Retinal pigment epithelial cell (primary cell): ENCODE results near the gene PTPRN2.
"Not testable (repeated sequence)": the region's sequence is repeated elsewhere in the genome, so short reads cannot be mapped to it uniquely, and the experiment has no call there.

ENCODE experiments used
- DNase-seq: peaks from one replicate; pipeline ENCODE4 v3.0.0-alpha.2; 2010; ENCODE audit warnings: low read depth
- H3K4me3 ChIP-seq: 2 replicates; pipeline ENCODE4 v1.5.1; 2011; ENCODE audit warnings: mild to moderate bottlenecking, low read length, control low read depth, moderate library complexity
- TF ChIP-seq, protein P1 (sequence below): conservative IDR thresholded peaks from 2 replicates; pipeline ENCODE4 v1.5.1; 2011; ENCODE audit warnings: low read depth, low read length, control low read depth, inconsistent platforms

The PTPRN2 gene

DNA sequence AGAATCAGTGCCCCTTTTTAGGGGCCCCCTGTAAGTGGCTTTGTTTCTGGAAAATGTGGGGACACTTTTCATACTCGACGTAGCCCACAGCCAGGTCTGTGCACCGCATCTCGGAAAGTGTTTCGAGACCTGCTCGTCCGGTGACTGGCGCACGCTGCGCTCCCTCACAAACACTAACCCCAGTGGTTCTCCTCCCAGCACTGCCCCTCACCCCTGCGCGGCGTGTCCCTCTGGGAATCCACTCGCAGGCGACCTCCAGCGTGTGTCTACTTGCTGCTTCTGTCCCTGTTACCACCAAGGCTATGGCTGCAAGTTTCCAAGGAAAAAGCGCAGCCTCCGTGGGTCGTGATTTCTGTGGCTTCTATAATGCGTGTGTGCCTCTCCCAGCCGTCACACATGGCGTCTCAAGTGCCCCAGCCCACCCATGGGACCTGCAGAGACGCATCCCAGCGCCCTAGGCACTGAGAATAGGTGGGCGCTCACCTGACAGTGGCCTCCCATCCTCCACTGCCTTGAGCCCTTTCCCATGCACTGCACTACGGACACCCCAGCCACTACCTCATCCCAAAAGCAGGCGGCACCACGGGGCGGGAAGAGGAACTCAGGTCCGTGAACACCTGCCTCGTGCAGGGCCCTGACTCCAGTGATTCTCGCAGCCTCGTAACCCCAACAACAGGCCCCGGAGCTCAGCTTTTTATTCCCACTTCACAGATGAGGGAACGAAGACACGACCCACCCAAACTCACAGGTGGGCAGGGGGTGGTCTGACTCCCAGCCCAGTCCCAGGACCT is 49.3 kb downstream of the PTPRN2 start:
- TF ChIP-seq, protein P1, sequence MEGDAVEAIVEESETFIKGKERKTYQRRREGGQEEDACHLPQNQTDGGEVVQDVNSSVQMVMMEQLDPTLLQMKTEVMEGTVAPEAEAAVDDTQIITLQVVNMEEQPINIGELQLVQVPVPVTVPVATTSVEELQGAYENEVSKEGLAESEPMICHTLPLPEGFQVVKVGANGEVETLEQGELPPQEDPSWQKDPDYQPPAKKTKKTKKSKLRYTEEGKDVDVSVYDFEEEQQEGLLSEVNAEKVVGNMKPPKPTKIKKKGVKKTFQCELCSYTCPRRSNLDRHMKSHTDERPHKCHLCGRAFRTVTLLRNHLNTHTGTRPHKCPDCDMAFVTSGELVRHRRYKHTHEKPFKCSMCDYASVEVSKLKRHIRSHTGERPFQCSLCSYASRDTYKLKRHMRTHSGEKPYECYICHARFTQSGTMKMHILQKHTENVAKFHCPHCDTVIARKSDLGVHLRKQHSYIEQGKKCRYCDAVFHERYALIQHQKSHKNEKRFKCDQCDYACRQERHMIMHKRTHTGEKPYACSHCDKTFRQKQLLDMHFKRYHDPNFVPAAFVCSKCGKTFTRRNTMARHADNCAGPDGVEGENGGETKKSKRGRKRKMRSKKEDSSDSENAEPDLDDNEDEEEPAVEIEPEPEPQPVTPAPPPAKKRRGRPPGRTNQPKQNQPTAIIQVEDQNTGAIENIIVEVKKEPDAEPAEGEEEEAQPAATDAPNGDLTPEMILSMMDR = no peak
- no peak overlapping the region for H3K4me3 ChIP-seq
- no peak for DNase-seq

GRCh38 chr7:158537516-158537882 is 50.1 kb downstream of the PTPRN2 start:
- H3K4me3 ChIP-seq = no peak overlapping the region
- DNase-seq = no peak
- TF ChIP-seq, protein P1 = no peak

DNA sequence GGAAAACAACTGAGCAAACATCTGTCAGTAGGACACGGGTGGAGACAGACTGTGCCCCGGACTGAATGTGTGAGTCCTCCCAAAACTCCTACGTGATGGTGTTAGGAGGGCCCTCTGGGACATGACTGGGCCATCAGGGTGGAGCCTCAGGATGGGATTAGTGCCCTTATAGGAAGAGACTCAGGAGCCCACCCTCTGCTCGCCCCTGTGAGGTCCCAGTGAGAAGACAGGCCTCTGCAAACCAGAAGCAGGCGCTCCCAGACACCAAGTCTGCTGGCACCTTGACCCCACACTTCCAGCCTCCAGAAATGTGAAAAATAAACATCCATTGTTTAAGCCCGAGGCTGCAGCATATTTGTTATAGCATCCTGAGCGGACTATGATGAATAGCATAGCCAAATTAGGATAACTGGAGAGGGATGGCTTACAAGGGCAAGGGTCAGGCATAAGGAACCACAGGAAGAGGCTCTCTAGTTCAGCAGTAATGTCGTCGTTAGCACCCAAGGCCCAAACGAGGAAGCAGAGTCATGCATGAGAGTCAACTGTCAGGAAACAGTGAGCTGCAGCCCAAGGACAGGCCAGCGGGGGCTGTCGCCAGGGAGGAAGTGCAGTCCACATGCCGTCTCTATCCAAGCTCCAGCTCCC is 50.6 kb downstream of the PTPRN2 start:
- H3K4me3 ChIP-seq = no peak overlapping the region
- DNase-seq = no peak
- TF ChIP-seq, protein P1 = no peak

DNA sequence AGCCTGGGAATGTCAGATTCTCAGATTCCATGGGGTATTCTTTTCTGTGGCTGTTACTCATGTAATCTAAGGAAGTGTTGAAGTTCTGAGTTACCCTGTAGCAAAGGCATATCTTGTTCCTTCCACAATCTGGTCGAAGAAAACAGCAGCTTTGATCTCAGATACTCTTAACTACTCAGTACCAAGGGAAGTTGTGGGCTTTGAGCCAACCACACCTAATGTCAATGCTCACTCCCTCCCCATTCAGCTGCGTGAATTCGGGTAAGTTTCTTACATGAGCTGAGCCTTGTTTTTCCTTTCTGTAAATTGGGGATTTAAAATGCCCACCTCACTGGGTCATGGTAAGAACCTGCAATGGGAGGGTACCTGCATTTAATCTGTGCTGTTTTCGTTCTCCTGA is 52.5 kb downstream of the PTPRN2 start:
- DNase-seq = no peak
- H3K4me3 ChIP-seq = no peak overlapping the region
- TF ChIP-seq, protein P1 = no peak

DNA sequence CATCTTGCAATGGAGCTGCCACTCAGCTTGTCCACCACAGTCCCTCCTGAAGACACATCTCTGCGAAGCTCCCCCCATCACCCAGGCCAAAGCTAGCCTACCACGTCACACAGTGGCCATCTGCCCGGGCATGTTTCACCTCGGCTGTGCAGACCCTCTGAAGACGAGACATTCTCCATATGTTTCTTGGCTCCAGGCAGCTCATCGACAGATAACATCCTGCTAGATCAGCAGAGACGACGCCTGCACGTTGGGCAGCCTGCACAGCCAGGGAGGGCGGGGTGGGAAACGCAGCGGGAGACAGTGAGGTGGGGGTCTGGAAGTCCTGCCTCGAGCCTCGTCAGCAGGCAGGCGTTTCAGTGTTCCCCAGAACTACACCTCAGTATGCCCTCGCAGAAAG is 53.0 kb downstream of the PTPRN2 start:
- TF ChIP-seq, protein P1 = no peak
- DNase-seq = no peak
- no peak overlapping the region for H3K4me3 ChIP-seq

DNA sequence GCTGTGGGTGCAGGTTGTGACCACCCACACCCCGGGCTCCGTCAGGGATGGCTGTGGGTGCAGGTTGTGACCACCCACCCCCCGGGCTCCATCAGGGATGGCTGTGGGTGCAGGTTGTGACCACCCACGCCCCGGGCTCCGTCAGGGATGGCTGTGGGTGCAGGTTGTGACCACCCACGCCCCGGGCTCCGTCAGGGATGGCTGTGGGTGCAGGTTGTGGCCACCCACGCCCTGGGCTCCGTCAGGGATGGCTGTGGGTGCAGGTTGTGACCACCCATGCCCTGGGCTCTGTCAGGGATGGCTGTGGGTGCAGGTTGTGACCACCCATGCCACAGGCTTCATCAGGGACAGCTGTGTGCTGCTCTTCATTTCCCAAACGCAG is 53.5 kb downstream of the PTPRN2 start:
- not testable (repeated sequence) for H3K4me3 ChIP-seq, DNase-seq

GRCh38 chr7:158533386-158534133 is 54.1 kb downstream of the PTPRN2 start:
- no peak for DNase-seq
- TF ChIP-seq, protein P1 = no peak
- no peak overlapping the region for H3K4me3 ChIP-seq
